GM18498 (cell line): ENCODE results near the gene SEMA3D.
"Not testable (repeated sequence)": the region's sequence is repeated elsewhere in the genome, so short reads cannot be mapped to it uniquely, and the experiment has no call there.

Experiments used
- ATAC-seq: cut with Tn5 transposase; IDR thresholded peaks from one replicate; pipeline ENCODE4 v1.9.1; 2021; ENCODE audit warnings: mild to moderate bottlenecking, moderate library complexity; ENCODE audit not compliant: unreplicated experiment

SEMA3D gene

DNA sequence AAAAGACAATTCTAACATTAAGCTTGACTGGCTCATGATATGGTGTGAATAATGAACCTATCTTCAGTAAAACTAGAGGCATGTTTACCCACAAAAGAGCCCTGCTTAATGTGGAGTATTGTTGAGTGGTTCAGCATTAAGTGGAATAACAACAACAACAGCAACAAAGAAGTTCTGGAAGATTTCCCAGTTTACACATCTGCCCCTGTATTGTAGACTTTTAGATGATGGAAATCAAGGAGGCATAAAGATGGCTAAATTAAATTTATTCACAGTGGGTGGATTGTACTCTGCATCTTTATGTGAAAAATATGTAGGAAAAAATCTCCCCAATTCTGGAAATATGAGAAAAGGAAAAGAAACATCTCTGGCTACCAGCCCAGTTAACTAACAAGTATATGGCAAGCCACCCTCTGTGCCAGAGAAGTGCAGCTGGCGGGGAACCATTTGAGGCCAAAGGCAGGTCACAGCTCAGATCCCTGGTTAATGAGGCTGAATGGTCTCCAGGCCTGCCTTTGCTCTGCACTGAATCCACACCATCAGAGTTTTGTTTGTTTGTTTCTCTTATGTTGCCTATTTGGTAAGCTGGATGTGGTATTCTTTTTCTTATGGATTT is 186.0 kb downstream of the SEMA3D start:
- ATAC-seq = no peak

DNA sequence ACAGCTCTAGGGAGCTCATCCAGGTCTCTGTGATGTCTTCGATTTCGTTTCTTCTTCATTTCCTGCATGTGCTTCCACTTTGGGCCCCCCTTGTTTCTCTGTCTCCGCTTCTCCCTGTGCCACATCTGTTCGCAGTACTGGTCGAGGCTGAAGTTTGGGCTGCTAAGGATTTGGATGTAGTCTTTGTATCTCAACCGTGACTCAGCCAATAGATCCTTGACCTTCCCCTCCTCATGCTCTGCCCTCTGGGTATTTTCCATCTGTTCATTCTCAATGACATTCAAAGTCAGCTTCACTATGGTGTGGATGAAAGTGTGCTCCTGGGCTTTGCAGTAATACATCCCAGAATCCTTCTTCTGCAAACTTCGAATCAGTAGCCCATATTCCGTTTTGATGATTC is 187.4 kb downstream of the SEMA3D start:
- ATAC-seq = no peak

DNA sequence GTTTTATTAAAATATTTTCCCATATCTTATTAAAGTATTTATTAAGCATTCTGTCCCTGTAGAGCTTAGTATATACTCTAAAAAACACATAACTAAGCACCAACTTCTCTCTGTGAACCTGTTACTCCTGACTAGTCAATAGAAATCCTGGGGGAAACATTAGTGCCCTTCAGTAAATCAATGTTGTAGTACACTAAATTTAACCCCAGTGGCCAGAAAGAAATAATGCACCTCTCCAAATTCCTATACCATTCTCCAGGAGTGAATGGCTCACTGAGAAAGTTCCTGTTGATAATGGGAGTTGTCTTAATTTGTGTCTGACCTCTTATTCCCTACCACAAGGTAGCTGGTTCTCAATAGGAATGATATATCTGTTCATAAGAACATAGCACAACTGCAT is 188.2 kb downstream of the SEMA3D start:
- ATAC-seq = no peak

- no peak for ATAC-seq
These were observed 189.2 kb downstream of the SEMA3D start for GRCh38 chr7:84997626-84998025.

GRCh38 chr7:84992954-84993353 is 193.9 kb downstream of the SEMA3D start:
- not testable (repeated sequence) for ATAC-seq

- ATAC-seq = no peak
These were observed 201.6 kb downstream of the SEMA3D start for GRCh38 chr7:84985073-84985784.

DNA sequence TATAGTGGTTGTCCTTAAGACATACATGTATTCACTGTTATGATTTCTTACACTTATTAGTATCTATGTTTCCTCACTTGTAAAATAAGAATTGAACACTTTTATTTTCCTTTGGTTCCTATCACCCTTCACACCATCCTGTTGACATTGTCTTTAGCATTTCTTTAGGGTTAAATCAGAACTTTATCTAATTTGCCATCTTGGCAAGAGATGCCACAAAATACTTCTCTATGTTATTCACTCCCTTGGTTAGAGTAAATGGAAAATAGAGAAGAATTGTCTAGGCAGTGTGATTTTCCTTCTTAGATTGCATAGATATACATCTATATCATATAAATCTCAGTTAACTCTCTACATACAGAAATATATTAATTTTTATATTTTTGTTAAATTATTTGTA is 204.7 kb downstream of the SEMA3D start:
- ATAC-seq = no peak

DNA sequence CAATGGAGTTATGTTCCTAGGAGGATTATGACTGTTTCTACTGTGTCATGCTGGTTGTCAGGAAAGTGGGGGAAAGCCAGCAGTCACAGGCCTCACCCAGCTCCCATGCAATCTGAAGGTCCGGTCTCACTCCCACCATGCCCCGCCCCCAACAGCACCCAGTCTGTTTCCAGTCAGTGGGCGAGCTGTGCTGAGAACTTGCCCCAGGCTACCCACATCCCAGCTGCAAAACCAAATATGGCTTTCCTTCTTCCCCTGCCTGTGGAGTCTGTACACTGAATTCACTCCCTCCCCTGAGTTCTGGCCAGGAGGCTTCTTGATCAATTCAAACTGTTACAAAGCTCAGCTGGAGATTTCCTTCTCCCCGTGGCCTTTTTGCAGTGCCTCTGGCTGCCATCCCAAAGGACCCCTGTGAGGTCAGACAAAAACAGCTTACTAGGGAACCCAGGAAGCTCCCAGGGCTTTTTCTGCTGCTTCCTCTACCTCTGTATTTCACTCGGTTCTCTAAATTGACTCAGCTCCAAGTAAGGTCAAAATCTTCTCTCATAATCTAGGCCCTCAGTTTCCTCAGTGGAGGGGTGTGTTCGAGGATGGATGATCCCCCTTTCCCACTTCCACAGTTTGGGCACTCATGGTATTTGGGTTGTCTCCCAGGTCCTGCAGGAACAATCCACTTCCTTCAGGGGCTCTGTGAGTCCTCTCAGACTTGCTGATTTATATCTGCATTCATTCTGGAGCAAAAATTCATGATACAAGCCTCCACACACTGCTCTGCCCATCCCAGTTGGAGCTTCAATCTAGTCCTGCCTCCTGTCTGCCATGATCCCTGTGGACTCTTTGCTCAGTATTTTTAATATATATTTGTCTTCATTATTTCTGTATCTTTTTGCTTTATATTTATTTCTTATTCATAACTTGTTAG is 205.5 kb downstream of the SEMA3D start:
- ATAC-seq = no peak

GRCh38 chr7:84975586-84976185 is 211.2 kb downstream of the SEMA3D start:
- no peak for ATAC-seq

DNA sequence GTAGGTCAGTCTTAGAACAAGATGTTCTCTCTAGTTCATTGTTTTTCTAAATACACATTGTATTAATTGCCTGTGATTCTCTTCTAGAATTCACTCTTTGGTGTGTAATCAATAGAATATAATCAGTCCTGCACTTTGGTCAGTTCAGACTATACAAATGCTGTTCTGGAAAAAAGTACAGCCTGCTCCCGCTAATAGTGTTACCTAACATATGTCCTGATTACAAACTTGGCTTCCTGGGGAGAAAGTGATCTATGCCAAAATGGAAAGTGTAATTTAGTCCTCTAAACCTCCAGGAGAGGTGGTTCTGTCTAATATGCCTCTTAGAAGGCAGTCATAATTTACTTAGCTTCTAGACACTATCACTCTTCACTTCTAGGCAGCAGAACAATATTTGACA is 215.5 kb downstream of the SEMA3D start:
- no peak for ATAC-seq

- no peak for ATAC-seq
These were observed 216.2 kb downstream of the SEMA3D start for GRCh38 chr7:84970670-84971069.

GRCh38 chr7:84953234-84953633 is 233.6 kb downstream of the SEMA3D start:
- ATAC-seq = no peak

GRCh38 chr7:84950836-84951235 is 236.0 kb downstream of the SEMA3D start:
- ATAC-seq = no peak

DNA sequence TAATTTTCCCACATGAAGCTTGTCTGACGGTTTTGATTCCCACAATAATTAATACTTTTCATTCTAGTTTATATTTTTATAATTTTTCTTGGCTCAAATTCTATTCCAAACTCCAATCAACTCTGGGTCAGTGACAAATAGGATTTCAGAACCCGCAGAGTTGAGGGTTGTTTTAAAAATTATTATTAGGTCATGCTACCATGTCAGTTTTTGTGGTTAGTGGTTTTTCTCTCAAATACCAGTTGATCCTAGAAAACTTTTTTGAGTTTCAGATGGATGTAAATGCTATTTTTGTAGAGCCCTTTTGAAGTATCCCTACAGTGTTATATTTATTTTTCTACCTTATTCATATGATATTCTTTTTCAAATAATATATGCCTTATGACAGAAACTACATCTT is 237.4 kb downstream of the SEMA3D start:
- ATAC-seq = no peak

GRCh38 chr7:84949067-84949466 is 237.8 kb downstream of the SEMA3D start:
- ATAC-seq = no peak

- ATAC-seq = no peak
These were observed 238.2 kb downstream of the SEMA3D start for GRCh38 chr7:84948634-84949033.

- ATAC-seq = no peak
These were observed 240.3 kb downstream of the SEMA3D start for GRCh38 chr7:84946549-84946948.
